Measurements from ENCODE around the gene SSNA1. TPM values are rescaled to one million over a fixed set of nuclear protein-coding genes. Genes with fewer than 3 reads are reported as not detected.

The SSNA1 gene
- total and polyA plus RNA-seq, 9 of the 15 experiments (the other 6 are each of a cell fraction or from before 2014, with no cell fraction given) = 1.9 to 130 (median 57.1) TPM

- TF ChIP-seq ESRRA (IDR thresholded peaks at IDR 0.05; ENCODE audit: borderline replicate concordance, low read depth) (0 out of 2 replicates have a peak, but pooled peaks have one; percentile 1), E2F1 (CRISPR knock-in tag; IDR thresholded peaks at IDR 0.05) (no peak), FOXJ2 (tag; IDR thresholded peaks at IDR 0.05) (no peak), KAT8 (IDR thresholded peaks at IDR 0.05; ENCODE audit: low read depth) (no peak), CEBPB (tag; IDR thresholded peaks at IDR 0.05) (no peak), PRMT5 (CRISPR knock-in tag; IDR thresholded peaks at IDR 0.05) (no peak), CBFA2T2 (conservative IDR thresholded peaks at IDR 0.05) (no peak)
Measured at GRCh38 chr9:137227853-137228505, 39.5 kb downstream of the SSNA1 start (continued).

- H3K27ac ChIP-seq (ENCODE audit: extremely low read depth, low read depth, low read length) = no peak overlapping the region
- no peaks in the 10 kb centered on the region for H3K9me3 ChIP-seq (replicated peaks; ENCODE audit: control insufficient read depth, insufficient read depth, low read depth, low read length)
- peak overlapping the region in 1 of 2 experiments; percentile 74; a peak in 2 of 4 replicates for H3K9ac ChIP-seq (ENCODE audit: insufficient read depth in 1 of 2, low read depth in 2 of 2, low read length in 2 of 2)
- no peaks in the 10 kb centered on the region for H3K79me2 ChIP-seq (ENCODE audit: control insufficient read depth, insufficient read depth, low read length)
- CTCF ChIA-PET (ENCODE audit: low intra/inter-chr PET ratio) = interaction anchor here (0.9 to 2.6 kb wide), 2 partner anchors 40 to 180 kb away, joined by 4 to 19 read pairs; partner anchors contain the start of genes ANAPC2 and SSNA1
- no peaks in the 10 kb centered on the region for H3K36me3 ChIP-seq (ENCODE audit: control insufficient read depth, insufficient read depth, low read length)
- H3K4me1 ChIP-seq (replicated peaks in 1 of 2; ENCODE audit: control insufficient read depth in 2 of 2, insufficient read depth in 2 of 2, low read length in 2 of 2) = peaks cover 13 to 99% of the 10 kb centered on the region in 2 experiments
- no peaks in the 10 kb centered on the region for H4K20me1 ChIP-seq (replicated peaks; ENCODE audit: control insufficient read depth, insufficient read depth, low read length)
- in situ Hi-C loops (cut with MboI) (loop anchor here (5.0 to 25.0 kb wide), 3 partner anchors 41 to 441 kb away; partner anchors contain the start of genes ANAPC2, CCDC183, SSNA1 and TMEM141), intact Hi-C loops (cut with micrococcal nuclease) (no loop called here)
- H3K27me3 ChIP-seq (ENCODE audit: control insufficient read depth in 2 of 2, insufficient read depth in 2 of 2, low read length in 2 of 2) = no peaks in the 10 kb centered on the region
- no peak overlapping the region for H2AFZ ChIP-seq (ENCODE audit: low read depth, low read length)
- peak in 2 of 4 experiments; percentile 43 to 51 for DNase-seq (ENCODE audit: extremely low read depth in 1 of 4, low spot score in 3 of 4)
- no peaks in the 10 kb centered on the region for H3K9me1 ChIP-seq (ENCODE audit: control insufficient read depth, insufficient read depth, low read length)
- FAIRE-seq = no peak
- POLR2A ChIA-PET = interaction anchor here (0.6 to 1.9 kb wide), 2 partner anchors 40 to 206 kb away, joined by 3 to 6 read pairs; partner anchors contain the start of genes ANAPC2 and SSNA1
- no peak overlapping the region for H3K4me3 ChIP-seq
- 21% methylated on average over 17 of the region's 29 CpGs for WGBS (ENCODE audit: insufficient coverage, low coverage, missing lambda C conversion rate)
- no peak overlapping the region for H3K4me2 ChIP-seq (ENCODE audit: insufficient read depth, low read length)
- ATAC-seq = no peak
- no TSS peak for BruUV-seq (replicated peaks)
- TF ChIP-seq CREM (IDR thresholded peaks at IDR 0.05; ENCODE audit: low read depth) (0 out of 2 replicates have a peak, but pooled peaks have one; percentile 14), ZBTB33 (CRISPR knock-in tag; IDR thresholded peaks at IDR 0.05) (peak; percentile 76), NCOA2 (IDR thresholded peaks at IDR 0.05; ENCODE audit: partially characterized antibody in 2 of 2) (no peak), ZFX (CRISPR knock-in tag; IDR thresholded peaks at IDR 0.05) (0 out of 2 replicates have a peak, but pooled peaks have one; percentile 4), ATF1 (CRISPR knock-in tag; IDR thresholded peaks at IDR 0.05) (no peak), ATF1 (tag; IDR thresholded peaks at IDR 0.05) (0 out of 2 replicates have a peak, but pooled peaks have one; percentile 9), STAG1 (CRISPR knock-in tag; IDR thresholded peaks at IDR 0.05; ENCODE audit: borderline replicate concordance) (0 out of 2 replicates have a peak, but pooled peaks have one; percentile 8), EGR1 (conservative IDR thresholded peaks at IDR 0.05) (peak; percentile 82), VEZF1 (CRISPR knock-in tag; IDR thresholded peaks at IDR 0.05) (0 out of 2 replicates have a peak, but pooled peaks have one; percentile 19), FIP1L1 (IDR thresholded peaks at IDR 0.05; ENCODE audit: low read depth, low read length, poor library complexity, severe bottlenecking) (peak; percentile 9)
Measured at GRCh38 chr9:137228506-137228967, 40.1 kb downstream of the SSNA1 start.
